Measurements from ENCODE around the gene ACADSB.

The ACADSB gene

DNA sequence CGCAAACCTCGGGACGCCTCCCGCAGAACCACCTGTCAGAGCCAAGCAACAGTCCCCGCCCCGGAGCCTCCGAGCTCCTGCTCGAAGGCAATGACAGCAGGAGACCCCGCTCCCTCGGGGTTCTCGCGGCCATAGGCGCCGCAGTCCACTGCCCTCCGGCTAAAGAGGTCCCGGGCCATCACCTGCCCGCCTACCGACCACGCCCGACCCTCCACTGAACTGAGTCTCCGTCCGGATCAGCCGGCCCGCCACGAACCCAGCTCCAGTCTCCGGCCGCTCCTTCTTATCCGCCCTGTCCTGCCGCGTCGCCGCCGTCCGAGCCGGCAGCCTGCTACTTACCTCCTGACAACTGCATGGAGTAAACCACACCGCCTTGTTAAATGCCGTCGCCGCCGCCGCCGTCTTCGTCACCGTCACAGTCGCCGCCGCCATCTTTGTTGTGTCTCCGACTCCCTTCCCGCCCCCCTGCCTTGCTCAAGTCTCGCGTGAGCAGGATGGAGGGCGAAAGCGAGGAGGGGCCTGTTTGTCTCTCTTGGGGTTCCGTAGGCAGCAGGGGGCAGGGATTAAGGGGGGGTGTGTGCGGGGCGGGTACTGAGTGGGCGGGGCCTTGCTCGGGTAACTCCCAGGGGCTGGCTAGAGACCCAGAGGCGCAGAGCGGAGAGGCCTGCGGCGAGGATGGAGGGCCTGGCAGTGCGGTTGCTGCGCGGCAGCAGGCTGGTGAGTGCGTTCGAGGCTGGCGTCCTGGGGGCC, at the start of gene ACADSB, which contains the start of gene IKZF5:
ACADSB (plus strand) TSS at position 652 of the 750 bp plus-strand sequence; CDS start at position 676, 24 bp downstream.
IKZF5 (minus strand) TSS at position 441 of the 750 bp plus-strand sequence. CDS start 10,170 bp downstream, outside the sequence.
- DNase-seq, result peak; percentile 86

DNA sequence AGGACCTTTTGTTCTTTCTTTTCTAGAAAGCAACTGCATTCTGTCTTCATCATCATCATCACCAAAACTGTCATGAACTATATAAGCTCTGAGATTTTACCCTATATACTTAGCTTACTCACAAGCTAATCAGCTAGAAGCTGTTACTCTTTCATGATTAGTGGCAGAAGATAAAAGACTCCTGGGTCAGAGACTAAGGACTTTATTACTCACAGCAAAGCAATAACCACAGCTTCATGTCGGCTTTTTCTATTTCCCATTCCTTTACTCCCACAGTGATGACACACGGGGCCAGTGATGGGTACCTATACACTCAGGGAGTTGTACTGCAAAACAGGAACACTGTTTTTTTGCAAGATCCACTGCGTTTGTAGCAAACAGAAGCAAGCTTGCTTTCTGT, 46.4 kb upstream of the ACADSB start:
- no peak for DNase-seq

DNA sequence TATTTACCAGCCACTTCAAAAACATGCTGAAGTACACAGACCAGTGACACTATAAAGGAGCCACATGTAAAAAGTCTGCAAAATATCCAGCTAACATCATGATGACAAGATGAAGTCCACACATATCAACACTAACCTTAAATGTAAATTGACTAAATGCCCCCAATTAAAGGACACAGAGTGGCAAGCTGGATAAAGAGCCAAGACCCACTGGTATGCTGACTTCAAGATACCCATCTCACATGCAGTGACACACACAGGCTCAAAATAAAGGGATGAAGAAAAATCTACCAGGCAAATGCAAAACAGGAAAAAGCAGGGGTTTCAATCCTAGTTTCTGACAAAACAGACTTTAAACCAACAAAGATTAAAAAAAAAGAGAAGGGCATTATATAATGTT, 41.9 kb upstream of the ACADSB start:
- DNase-seq, result no peak

DNA sequence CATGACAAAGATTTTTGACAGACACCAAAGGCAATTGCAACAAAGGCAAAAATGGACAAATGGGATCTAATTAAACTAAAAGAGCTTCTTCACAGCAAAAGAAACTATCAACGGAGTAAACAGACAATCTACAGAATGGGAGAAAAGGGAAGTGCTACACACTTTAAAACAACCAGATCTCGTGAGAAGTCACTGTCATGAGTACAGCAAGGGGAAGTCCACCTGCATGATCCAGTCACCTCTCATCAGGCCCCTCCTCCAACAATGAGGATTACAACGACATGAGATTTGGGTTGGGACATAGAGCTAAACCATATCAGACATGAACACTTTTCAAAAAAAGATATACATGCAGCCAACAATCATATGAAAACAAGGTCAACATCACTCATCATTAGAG, 40.1 kb upstream of the ACADSB start:
- DNase-seq, result no peak

DNA sequence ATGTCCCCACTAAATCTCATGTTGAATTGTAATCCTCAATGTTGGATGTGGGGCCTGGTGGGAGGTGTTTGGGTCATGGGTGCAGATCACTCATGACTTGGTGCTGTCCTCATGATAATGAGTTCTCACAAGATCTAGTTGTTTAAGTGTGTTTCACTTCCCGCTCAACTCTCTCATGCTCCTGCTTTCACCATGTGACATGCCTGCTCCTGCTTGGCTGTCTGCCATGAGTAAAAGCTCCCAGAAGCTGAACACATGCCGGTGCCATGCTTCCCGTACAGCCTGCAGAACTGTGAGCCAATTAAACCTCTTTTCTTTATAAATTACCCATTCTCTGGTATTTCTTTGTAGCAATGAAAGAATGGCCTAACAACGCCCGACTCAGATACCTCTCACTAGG, 34.8 kb upstream of the ACADSB start:
- DNase-seq, result no peak

DNA sequence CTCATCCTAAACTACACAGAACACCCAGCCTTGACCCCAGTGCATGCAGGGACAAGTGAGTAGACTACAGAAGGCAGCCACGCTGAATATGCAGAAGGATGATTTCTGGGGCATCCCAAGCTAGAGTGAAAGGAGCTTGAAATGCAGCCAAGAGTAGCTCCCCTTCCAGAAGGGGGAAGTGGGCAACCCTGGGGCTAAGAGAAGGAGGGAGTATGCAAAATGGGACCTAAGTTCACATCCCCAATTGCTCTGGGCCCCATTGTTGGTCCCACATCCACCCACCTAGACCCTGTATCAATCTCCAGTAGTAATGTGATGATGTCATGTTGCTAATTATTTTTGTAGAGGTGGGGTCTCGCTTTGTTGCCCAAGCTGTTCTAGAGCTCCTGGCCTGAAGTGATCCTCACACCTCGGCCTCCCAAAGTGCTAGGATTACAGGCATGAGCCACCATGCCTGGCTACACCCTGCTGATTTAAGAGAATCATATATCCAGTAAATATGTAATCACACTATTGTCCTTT, 34.2 kb upstream of the ACADSB start:
- no peak for DNase-seq

DNA sequence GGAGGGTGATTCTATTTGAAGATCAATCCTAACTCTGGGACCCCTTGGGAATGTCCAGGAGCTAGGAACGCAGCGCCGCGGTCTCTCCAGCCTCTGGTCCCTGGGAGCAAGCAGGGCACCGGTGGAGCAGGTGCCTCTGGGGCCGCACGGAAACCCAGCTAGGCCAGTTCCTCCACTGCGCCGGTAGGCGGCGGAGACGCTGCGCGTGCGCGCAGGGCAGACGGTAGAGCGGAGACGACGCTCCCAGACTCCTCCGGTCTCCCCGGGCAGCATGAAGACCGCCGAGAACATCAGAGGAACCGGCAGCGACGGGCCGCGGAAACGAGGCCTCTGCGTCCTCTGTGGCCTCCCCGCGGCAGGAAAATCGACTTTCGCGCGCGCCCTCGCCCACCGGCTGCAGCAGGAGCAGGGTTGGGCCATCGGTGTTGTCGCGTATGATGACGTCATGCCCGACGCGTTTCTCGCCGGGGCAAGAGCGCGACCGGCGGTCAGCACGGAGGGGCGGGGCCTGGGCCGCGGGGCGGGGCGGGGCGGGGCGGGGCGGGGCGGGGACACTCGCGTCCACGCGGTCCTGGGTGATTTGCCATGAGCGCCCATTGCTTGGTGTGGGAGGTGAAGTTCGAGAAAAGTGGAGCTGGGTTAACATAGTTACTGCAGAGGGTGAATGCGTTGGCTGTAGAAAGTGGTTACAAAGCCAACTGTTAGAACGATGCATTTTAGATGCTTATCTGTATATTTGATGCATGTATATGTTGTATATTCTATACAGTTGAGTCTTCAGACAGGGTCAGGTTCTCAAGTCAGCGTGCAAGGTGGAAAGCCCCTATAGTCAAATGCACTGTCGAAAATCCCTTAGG, 28.4 kb upstream of the ACADSB start, which contains the start of gene PSTK:
PSTK (plus strand) TSS at position 193 of the 857 bp plus-strand sequence; CDS start at position 272, 79 bp downstream.
- peak; percentile 75 for DNase-seq

DNA sequence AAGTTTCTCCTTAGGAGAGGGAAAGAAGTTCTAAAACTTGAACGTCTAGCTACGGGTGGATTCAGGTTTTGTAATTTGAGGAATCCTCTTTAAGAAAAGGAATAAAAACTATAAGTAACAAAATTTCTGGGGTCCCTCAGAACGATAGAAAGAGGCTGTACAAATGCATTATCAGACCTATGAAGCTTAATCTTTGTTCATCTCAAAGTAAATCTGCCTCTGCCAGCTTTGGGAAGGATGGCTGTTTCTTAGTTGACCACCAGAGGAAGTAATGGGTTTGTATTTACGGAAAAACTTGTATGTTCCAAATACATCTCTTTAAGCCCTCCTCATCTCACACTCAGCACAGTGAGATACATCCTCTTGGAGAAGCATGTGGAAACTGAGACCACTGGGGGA, 27.7 kb upstream of the ACADSB start:
- no peak for DNase-seq

DNA sequence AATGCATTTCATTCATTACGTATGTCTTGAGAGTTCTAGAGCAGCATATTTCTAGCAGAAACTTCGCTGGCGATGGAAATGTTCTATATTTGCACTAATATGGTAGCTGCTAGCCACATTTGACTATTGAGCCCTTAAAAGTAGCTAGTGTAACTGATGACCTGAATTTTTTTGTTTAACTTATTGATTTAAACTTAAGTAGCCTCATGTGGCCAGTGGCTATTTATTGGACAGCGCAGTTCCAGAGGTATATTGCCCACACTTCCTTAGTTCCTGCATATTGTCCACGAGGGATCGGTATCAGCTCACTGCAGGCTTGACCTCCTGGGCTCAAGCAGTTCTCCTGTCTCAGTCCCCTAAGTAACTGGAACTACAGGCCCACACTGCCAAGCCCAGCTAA, 24.9 kb upstream of the ACADSB start:
- DNase-seq, result no peak

DNA sequence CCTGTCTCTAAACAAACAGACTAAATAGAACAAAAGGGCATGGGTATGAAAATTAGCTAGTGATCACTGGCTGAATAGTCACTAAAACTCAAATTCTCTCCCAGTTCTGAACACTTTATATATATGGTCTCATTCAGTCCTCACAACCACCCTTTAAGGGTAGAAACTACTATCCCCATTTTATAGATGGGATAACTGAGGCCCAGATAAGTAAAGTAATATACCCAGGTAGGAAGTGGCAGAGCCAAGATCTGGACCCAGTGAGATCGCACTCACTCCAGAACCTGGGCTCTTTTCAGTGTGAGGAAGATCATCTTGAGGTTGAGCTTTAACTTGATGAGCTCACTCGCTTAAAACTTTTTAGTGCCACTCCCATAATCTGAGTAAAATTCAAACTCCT, 24.1 kb upstream of the ACADSB start:
- no peak for DNase-seq

DNA sequence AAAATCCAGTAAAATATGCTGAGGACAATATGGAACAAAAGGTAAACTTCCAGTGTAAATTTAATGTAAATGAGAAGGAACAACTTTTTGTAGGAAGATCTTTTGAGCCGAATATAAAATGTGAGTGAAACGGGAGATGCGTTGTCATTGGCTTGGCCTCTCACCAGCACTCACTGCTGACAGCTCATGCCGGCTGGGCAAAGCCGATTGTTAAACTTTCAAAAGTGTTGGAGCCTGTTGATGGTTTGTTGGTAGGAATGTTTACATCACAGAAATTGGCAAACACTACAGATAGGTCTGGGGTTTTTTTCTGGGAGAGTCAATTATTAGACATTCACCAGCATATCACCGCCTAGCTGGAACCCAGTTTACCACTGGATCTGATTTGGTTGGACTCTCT, 22.5 kb upstream of the ACADSB start:
- DNase-seq, result no peak

DNA sequence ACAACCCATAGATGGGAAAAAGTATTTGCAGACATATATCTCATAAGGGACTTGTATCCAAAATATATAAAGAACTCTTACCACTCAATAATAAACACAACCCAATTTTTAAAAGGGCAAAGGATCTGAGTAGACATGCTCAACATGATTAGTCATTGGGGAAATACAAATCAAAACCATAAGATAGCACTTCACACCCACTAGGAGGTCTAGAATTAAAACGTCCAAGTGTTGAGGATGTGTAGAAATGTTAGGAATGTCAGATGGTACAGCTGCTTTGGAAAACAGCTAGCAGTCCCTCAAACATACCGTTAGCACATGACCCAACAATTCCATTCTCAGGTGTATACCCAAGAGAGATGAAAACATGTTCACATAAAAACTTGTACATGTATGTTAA, 20.3 kb upstream of the ACADSB start:
- no peak for DNase-seq

DNA sequence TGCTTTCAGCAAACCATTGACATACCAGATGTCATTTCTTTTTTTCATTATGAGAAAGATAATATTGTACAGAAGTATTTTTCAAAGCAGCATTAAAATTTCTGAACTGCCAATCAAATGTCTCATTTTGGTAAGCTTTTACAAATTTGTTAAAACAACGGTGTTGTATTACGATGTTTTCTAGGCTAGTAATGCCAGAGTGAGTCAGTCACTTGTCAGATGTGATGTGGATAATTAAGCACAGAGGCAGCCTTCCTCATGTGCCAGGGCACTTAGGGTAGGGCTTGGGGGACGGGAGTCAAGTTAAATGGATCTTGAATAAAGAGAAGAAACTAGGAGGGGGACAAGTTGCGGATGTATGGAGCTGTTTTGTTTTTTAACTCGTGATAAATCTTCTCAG, 18.5 kb upstream of the ACADSB start:
- DNase-seq, result no peak

DNA sequence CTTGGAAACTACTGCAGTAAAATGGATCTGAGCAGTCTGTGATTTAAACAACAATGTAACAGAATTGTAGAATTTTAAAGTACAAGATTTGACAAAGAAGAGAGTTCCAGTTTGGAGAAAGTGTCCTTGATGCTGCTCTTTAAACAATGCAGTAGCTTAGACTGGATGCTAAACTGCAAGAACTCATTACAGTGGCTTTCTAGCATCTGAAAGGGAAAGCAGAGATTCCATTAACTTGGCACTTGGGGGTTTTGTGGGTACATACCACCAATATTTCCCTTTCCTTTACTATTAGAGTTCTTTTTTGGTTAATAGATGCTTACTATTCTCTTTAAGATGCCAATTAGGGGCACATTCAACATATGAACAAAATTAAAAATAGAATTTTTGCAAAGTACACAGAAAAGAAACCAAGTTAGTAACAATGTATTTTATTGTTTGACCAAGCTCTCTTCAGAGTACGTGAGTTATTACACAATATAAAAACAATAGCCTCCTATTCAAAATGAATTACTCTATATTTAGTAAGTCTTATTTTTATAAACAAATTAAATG, 16.7 kb upstream of the ACADSB start:
- DNase-seq, result no peak

DNA sequence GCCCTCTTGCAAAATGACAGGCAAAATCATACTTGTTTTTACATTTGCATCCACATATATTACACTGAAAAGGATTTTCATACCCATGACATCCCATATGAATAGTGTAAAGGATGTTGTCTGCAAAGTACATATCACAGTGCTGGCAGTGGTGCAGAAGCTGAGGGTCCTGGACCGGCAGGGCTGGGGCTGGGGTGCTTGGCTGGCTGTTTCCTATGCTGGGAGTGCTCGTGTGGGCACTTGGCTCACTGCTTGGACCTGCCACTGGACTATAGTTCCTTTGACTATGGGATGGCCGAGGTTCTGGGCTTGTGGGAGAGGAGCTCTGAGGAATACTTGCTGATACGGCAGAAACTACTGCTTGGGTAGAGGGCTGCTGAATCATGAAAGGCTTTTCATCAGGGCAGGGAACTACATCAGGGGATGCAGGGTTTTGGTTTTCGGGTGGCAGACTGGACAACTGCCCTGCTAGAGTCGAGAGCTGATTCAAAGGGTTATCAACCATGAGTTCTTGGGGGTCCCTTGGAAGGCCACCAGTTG, 14.9 kb upstream of the ACADSB start:
- no peak for DNase-seq

DNA sequence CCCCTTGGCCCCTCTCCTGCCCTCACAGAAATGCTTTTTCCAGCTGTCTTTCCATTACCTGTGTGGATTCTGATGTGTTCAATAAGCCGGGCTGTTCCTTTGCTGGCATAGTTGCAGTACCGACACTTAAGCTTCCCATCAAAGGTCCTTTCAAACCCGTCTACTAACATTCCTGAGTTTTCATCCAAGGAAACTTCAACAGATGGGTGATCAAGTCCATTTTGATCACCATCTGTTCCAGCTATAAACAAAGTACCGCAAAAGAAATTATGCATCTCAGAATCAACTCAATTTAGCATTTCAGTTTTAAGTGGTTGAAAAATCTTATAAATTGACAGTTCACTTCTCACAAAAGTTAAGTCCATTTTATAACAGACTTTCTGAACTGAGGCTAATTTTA, 12.9 kb upstream of the ACADSB start:
- no peak for DNase-seq

DNA sequence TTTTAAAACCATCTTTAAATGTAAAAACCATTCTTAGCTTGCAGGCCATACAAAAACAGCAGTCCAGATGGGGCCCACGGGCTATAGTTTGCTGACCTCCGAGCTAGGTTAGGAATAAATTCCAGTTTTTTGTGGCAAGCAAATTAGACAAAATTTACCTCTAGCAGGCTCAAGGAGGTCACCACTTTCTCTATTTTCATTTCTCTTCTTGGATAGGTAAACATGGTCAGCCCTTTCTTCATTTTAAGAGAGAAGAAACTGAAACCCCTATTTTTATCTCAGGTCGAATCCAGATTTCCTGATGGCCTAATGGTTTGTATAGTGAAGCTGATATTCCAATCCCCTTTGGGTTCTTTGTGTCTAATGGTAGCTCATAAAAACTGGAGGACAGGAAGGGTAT, 10.9 kb upstream of the ACADSB start:
- no peak for DNase-seq

DNA sequence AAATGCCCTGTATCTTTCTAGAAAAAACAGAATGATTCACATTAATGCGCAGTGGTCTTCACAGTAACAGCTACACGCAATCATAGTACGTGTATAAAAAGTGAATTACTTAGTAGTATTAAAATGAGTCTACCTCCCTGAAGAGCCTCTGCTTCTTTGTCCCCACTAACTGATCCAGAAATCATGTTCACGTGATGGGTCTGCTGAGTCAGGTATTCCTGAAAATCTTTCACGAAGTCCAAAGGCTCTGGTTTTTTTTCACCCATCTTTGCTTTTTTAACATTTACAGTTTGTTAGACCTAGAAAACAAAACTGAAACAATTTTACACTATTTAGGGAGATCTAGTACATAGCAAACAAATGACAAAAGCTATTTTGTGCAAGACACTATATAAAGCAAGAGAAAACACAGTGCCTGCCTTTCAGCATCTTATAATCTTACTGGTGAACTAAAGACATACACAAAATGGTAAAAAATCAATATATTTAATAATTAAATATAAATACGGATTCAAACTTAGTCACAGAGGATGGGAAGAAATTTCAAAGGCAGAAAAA, 10.4 kb upstream of the ACADSB start:
- no peak for DNase-seq

DNA sequence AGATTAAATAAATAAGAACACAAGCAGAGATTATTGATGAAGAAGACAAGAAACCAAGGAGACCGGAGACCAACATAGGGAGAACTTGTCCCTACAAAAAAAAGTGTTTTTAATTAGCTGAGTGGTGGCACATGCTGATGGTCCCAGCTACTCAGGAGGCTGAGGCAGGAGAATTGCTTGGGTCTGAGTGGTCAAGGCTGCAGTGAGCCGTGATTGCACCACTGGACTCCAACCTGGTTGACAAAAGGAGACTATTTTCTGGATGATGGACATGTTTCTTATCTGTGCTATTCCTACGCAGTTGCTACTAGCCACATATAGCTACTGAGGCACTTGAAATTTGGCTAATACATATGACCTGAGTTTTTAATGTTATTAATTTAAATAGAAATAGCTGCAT, 9.9 kb upstream of the ACADSB start:
- DNase-seq, result no peak

DNA sequence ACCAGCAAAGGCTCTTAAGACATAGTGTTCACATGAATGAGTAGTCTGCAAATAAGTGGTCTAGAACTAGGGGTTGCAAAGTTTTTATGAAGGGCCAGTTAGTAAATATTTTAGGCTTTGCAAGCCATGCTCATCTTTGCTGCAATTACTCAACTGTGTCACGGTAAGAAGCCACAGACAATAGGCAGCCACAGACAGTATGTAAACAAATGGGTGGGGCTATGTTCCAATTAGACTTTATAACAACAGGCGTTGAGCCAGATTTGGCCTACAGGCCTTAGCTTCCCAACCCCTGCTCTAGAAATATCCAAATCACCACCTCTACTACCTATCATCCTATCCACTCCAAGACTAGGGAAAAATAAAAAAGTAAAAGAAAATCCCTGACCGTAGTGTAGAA, 9.5 kb upstream of the ACADSB start:
- DNase-seq, result peak; percentile 49

DNA sequence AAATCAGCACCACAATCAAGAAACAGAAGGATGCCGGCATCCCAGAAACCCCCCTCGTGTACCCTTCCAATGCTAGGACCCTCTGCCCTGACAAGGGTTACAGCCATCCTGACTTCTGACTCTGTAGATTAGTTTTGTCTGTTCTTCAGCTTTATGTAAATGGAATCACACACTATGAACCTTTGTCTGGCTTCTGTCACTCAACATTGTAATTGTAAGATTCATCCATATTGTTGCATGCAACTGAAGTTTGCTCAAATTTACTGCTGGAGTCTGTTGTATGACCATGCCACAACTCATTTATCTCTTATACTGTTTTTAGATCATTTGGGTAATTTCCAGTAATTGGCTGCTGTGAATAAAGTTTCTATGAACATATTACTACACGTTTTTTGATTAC, 8.7 kb upstream of the ACADSB start:
- DNase-seq, result no peak

DNA sequence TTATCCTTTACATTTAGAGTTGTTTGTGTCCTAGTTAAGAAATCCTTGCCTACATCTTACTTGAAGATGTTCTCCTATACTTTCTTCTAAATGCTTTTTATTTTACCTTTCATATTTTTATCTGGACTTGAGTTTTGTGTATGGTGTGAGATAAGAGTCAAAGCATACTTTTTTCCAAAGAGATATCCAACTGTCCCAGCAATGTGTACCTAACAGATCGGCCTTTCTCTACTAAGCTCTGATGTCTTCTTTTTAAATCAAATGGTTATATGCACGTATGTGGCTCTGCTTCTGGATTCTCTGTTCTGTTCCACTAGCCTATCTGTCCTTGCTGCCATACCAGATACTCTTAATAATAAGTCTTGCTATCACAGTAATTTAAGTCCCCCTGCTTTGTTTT, 7.4 kb upstream of the ACADSB start:
- no peak for DNase-seq

DNA sequence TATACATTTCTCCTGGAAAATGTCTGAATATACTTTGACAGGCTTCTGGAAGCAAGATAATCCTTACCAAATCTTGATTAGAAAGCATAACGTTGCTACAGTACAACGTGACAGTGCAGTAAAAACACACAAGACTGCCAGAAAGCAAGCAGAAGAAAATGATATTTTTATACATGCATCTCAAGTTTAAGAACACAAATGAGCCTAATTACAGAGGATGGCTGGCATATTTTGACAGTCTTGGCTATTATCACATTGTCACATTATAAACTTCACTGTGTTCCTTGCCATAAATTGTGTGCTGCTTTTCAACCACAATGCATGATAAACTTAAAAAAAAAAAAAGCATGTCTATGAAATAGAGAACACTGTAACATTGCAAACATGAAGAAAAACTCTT, 4.5 kb upstream of the ACADSB start:
- no peak for DNase-seq

Measured in NCI-H2029 (cell line).